Ascending aorta (tissue), 2 donors: ENCODE data around the gene SPRY4. TPM values are rescaled to one million over a fixed set of nuclear protein-coding genes. Genes with fewer than 3 reads are reported as not detected.

Source experiments
- DNase-seq, 2 donors: peaks; one replicate each; pipeline ENCODE4 v3.0.0-alpha.2; 2019; ENCODE audit warnings: low spot score in 2 of 2
- H3K27ac ChIP-seq, 2 donors: fragments of 200-600 bp; sonication (generic); one replicate each; pipeline ENCODE4 v1.5.1; 2016 to 2017; ENCODE audit warnings: mild to moderate bottlenecking in 1 of 2
- H3K27me3 ChIP-seq: fragments of 200-600 bp; sonication (generic); one replicate; pipeline ENCODE4 v1.5.1; 2017
- H3K36me3 ChIP-seq, 2 donors: fragments of 200-600 bp; sonication (generic); one replicate each; pipeline ENCODE4 v1.5.1; 2016
- H3K4me1 ChIP-seq, 2 donors: fragments of 200-600 bp; sonication (generic); one replicate each; pipeline ENCODE4 v1.5.1; 2016 to 2017; ENCODE audit warnings: mild to moderate bottlenecking in 1 of 2
- H3K4me3 ChIP-seq, 2 donors: fragments of 200-600 bp; sonication (generic); one replicate each; pipeline ENCODE4 v1.5.1; 2016 to 2017; ENCODE audit warnings: mild to moderate bottlenecking in 1 of 2
- H3K9me3 ChIP-seq, 2 donors: fragments of 200-600 bp; sonication (generic); one replicate each; pipeline ENCODE4 v1.5.1; 2016
- CTCF ChIP-seq, 3 experiments: fragments of 200-600 bp in 2 of 3; fragments of 450-650 bp in 1 of 3; sonication (generic) in 2 of 3; IDR thresholded peaks; one replicate each; pipeline ENCODE4 v1.5.1; 2016 to 2019; ENCODE audit warnings: antibody characterized with exemption in 3 of 3, mild to moderate bottlenecking in 1 of 3, moderate library complexity in 1 of 3
- intact Hi-C: fragments of 100-400 bp; cut with DNase I; formaldehyde crosslinking; loops from one replicate; pipeline ENCODE4 v1.15.1; 2023
- total RNA-seq: library from RNA; depleted of rRNA; stranded (reverse); fragments of >200 nt; gene quantifications from one replicate; pipeline ENCODE4 v1.1.0, GENCODE V29; 2016

The SPRY4 gene
- total RNA-seq, 1 donor from 2014 or later = 111 TPM

- no peaks in the 10 kb centered on the region for H3K27me3 ChIP-seq
- H3K4me3 ChIP-seq = no peak overlapping the region
- no peak overlapping the region for H3K27ac ChIP-seq
- intact Hi-C loops = loop anchor here (1.0 kb wide), 1 partner anchor 19 kb away; no protein-coding TSS in a partner anchor
- no peak for DNase-seq
- no peaks in the 10 kb centered on the region for H3K9me3 ChIP-seq
- no peak for TF ChIP-seq CTCF (IDR thresholded peaks at IDR 0.05)
- peaks cover 15 to 26% of the 10 kb centered on the region in 2 donors for H3K36me3 ChIP-seq
- H3K4me1 ChIP-seq = peaks cover 0 to 16% of the 10 kb centered on the region in 2 donors
These were observed 17.5 kb downstream of the SPRY4 start for GRCh38 chr5:142307146-142307890.

- intact Hi-C loops = no loop called here
- peaks cover 0 to 16% of the 10 kb centered on the region in 2 donors for H3K4me1 ChIP-seq
- TF ChIP-seq CTCF (IDR thresholded peaks at IDR 0.05) = no peak
- no peaks in the 10 kb centered on the region for H3K9me3 ChIP-seq
- DNase-seq = no peak
- H3K27ac ChIP-seq = no peak overlapping the region
- H3K27me3 ChIP-seq = no peaks in the 10 kb centered on the region
- H3K4me3 ChIP-seq = no peak overlapping the region
- peaks cover 9 to 13% of the 10 kb centered on the region in 2 donors for H3K36me3 ChIP-seq
These were observed 18.7 kb downstream of the SPRY4 start for GRCh38 chr5:142306077-142306502.

GRCh38 chr5:142305211-142305610 is 19.6 kb downstream of the SPRY4 start:
- no peaks in the 10 kb centered on the region for H3K9me3 ChIP-seq
- no peak for DNase-seq
- H3K4me1 ChIP-seq = peaks cover 0 to 16% of the 10 kb centered on the region in 2 donors
- H3K27me3 ChIP-seq = no peaks in the 10 kb centered on the region
- H3K4me3 ChIP-seq = no peak overlapping the region
- TF ChIP-seq CTCF (IDR thresholded peaks at IDR 0.05) = no peak
- H3K27ac ChIP-seq = peak overlapping the region; percentile 78 to 85
- intact Hi-C loops = loop anchor here (2.0 kb wide), 1 partner anchor 22 kb away; no protein-coding TSS in a partner anchor
- H3K36me3 ChIP-seq = peaks cover 4% of the 10 kb centered on the region in 2 donors

- peak in 1 of 2 donors; percentile 86 for DNase-seq
- no peaks in the 10 kb centered on the region for H3K27me3 ChIP-seq
These were observed 20.7 kb downstream of the SPRY4 start for GRCh38 chr5:142304013-142304701.

GRCh38 chr5:142303565-142303964 is 21.3 kb downstream of the SPRY4 start:
- H3K27ac ChIP-seq = peak overlapping the region; percentile 78 to 85
- no peak overlapping the region for H3K4me3 ChIP-seq
- DNase-seq = no peak
- TF ChIP-seq CTCF (IDR thresholded peaks at IDR 0.05) = no peak
- H3K36me3 ChIP-seq = peaks cover 0 to 4% of the 10 kb centered on the region in 2 donors
- intact Hi-C loops = no loop called here
- H3K9me3 ChIP-seq = no peaks in the 10 kb centered on the region
- H3K4me1 ChIP-seq = peaks cover 0 to 16% of the 10 kb centered on the region in 2 donors
- no peaks in the 10 kb centered on the region for H3K27me3 ChIP-seq

More at GRCh38 chr5:142304013-142304701, 20.7 kb downstream of the SPRY4 start:
- peaks cover 0 to 4% of the 10 kb centered on the region in 2 donors for H3K36me3 ChIP-seq
- H3K4me3 ChIP-seq = peak overlapping the region in 1 of 2 donors; percentile 5
- H3K27ac ChIP-seq = peak overlapping the region; percentile 78 to 85
- no peaks in the 10 kb centered on the region for H3K9me3 ChIP-seq
- intact Hi-C loops = loop anchor here (2.0 kb wide), 1 partner anchor 21 kb away; no protein-coding TSS in a partner anchor
- no peak for TF ChIP-seq CTCF (IDR thresholded peaks at IDR 0.05)
- H3K4me1 ChIP-seq = peaks cover 0 to 16% of the 10 kb centered on the region in 2 donors
